Esophagus muscularis mucosa (tissue), 3 donors: ENCODE results near the gene CDK4.

Experiments used
- CTCF ChIP-seq, 3 experiments: fragments of 200-600 bp in 2 of 3; fragments of 450-650 bp in 1 of 3; sonication (generic) in 2 of 3; IDR thresholded peaks; one replicate each; pipeline ENCODE4 v1.5.1; 2017 to 2019; ENCODE audit warnings: antibody characterized with exemption in 3 of 3, mild to moderate bottlenecking in 2 of 3, moderate library complexity in 1 of 3
- POLR2A ChIP-seq: fragments of 450-650 bp; IDR thresholded peaks from one replicate; pipeline ENCODE4 v1.6.1; 2017; ENCODE audit warnings: antibody characterized with exemption, moderate library complexity, mild to moderate bottlenecking, low read depth

DNA sequence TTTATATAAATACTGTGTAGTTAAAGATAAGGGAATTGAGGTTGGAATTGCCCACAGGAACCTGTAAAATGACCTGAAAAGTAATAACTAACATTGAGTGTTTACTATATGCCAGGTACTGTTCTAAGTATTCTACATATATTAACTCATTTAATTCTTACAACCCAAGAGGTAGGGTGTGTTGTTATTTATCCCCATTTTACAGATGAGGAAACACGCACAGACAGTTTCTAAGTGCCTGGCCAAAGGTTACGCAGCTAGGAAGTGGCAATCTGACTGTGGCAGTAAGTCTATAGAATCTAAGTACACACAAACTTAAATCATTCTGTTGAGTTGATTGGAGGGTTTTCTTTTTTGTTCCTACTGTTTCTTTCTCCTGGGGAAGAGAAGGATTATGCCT is 8.3 kb downstream of the CDK4 start:
- no peak for TF ChIP-seq CTCF (IDR thresholded peaks at IDR 0.05)
- no peak for TF ChIP-seq POLR2A
